Measurements from ENCODE around the gene GTPBP2. TPM values are rescaled to one million over a fixed set of nuclear protein-coding genes. Genes with fewer than 3 reads are reported as not detected.

The GTPBP2 gene
- total RNA-seq, 1 donor: 50.1 TPM

DNA sequence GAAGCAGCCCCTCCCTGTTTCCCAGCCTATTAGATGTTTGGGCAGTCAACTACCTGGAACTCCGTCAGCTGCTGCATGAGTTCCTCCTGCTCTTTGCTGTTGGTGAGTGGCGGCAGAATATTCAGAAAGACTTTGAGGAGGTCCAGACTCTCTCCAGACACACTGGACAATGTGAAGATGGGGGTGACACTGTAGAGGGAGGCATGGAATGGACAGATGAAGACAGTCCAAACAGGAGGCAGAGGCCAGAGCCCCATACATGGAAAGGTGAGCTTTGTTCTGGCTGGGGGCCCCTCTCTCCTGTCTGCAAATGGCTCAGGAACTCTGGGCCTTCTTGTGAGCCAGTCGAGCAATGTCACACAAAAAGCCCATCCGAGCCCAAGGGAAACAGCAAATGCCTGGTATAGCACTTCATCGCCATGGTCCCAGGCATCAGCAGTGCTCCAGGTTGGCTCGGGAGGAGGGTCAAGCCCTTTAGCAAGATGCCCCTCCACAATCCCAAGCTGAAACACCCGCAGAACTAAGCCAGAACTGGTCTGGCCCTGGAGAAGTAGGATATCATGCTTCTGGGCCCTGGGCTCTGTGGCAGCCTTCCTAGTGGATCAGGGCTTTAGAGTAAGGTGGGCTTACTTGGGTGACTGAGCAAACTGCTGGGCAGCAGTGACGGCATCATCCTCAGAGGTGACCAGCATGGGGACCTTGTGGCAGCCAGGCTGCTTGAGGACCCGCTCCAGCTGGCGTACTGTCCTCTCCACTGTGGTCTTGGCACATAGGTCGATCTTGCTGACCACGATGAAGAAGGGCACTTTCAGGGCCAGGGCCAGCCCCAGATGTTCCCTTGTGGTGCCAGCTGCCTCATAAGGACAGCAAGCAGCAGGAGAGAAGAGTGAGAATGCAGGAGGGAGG lies 4.9 kb downstream of the GTPBP2 start:
- TF ChIP-seq, protein P1, sequence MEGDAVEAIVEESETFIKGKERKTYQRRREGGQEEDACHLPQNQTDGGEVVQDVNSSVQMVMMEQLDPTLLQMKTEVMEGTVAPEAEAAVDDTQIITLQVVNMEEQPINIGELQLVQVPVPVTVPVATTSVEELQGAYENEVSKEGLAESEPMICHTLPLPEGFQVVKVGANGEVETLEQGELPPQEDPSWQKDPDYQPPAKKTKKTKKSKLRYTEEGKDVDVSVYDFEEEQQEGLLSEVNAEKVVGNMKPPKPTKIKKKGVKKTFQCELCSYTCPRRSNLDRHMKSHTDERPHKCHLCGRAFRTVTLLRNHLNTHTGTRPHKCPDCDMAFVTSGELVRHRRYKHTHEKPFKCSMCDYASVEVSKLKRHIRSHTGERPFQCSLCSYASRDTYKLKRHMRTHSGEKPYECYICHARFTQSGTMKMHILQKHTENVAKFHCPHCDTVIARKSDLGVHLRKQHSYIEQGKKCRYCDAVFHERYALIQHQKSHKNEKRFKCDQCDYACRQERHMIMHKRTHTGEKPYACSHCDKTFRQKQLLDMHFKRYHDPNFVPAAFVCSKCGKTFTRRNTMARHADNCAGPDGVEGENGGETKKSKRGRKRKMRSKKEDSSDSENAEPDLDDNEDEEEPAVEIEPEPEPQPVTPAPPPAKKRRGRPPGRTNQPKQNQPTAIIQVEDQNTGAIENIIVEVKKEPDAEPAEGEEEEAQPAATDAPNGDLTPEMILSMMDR (IDR thresholded peaks at IDR 0.05; ENCODE audit: insufficient read depth, low read depth, low read length): no peak
- no peak for DNase-seq (ENCODE audit: low read depth)
- H3K4me3 ChIP-seq (ENCODE audit: low read depth, low read length): no peak overlapping the region

DNA sequence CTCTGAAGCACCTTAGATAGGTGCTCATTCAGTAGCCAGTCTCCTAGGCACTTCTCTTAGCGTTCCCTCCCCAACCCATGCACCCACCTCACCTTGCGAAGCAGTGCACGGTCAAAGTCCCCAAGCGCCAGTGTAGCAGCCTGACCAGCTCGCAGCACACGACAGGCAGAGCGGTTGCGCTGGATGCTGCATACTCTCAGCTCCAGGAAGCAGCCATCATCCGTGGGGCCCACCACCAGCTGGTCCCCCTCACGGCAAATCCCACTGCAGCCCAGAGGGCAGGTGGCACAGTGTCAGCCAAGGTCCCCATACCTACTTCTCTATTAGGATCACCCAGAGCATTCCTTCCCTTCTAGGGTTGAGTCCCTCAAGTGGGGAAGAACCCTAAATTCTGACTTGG lies 6.5 kb downstream of the GTPBP2 start:
- H3K4me3 ChIP-seq (ENCODE audit: low read depth, low read length): no peak overlapping the region
- TF ChIP-seq, protein P1 (IDR thresholded peaks at IDR 0.05; ENCODE audit: insufficient read depth, low read depth, low read length): no peak
- DNase-seq (ENCODE audit: low read depth): no peak

DNA sequence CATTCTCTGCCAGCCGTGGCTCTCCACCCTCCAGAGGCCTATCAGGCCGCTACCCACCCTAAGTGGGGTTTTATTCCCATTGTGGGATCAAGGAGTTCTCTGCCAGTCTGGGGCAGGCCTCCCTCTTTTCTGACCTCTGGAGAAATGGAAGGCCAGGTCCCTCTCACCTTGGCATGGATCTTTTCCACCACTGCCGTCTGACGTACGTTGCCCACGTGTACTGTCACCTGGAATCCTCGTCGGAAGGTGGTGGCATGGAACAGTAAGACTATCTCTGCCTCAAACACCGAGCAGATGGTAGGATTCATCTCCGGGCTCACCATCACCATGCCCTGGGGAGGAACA lies 7.3 kb downstream of the GTPBP2 start:
- no peak overlapping the region for H3K4me3 ChIP-seq (ENCODE audit: low read depth, low read length)
- TF ChIP-seq, protein P1 (IDR thresholded peaks at IDR 0.05; ENCODE audit: insufficient read depth, low read depth, low read length): no peak
- no peak for DNase-seq (ENCODE audit: low read depth)

DNA sequence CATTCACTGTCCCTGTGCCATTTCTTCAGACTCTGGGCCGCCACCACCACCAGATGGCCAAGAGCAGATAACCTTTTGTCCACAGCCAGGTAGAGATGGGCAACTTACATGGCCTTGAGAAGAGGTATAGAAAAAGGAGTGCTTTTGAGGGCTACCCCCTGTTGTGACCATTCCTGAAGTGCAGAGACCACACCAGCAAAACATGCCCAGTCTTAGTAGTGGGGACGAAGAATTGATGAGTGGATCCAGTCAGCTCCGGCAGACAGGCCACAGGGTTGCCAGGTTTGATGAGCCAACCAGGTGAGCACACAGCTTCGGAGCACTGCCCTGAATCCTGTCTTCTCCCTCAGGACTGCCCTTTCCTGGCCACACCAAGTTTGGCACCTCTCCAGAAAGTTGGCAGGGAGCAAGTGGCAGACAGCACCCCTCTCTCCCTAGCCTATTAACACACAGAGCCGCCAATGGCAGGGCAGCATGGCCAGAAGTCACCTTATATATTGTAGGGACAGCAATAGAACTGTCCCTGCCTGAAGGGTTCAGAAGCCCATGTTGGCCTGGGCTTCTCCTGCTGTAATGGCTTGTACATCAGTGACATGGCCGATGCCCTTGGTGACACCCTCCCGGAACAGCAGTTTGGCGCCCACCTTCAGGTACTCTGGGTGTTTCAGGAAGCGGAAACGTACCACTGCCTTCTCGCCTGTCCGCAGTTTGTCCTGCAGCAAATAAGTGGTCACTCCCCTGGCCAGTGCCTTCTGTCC lies 7.8 kb downstream of the GTPBP2 start:
- TF ChIP-seq, protein P1 (IDR thresholded peaks at IDR 0.05; ENCODE audit: insufficient read depth, low read depth, low read length): no peak
- no peak overlapping the region for H3K4me3 ChIP-seq (ENCODE audit: low read depth, low read length)
- DNase-seq (ENCODE audit: low read depth): no peak

DNA sequence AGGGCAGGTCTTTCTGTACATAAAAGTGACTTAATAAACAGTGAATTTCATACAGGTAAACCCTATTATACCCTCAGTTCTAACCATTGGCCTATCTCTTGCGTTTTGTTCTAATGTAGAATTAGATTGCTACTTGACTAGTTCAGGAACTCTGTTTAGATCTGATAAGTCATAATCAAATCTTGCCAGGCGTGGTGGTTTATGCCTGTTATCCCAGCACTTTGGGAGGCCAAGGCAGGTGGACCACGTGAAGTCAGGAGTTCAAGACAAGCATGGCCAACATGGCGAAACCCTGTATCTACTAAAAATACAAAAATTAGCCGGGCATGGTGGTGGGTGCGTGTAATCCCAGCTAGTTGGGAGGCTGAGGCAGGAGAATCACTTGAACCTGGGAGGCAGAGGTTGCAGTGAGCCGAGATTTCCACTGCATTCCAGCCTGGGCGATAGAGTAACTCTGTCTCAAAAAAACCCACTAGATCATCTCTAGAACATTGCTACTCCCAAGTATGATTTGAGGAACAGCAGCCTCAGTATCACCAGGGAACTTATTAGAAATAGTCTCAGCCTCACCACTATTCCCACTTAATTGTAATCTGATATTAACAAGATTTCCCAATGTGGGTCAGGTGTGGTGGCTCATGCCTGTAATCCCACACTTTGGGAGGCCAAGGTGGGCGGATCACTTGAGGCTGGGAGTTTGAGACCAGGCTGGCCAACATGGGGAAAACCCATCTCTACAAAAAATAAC lies 12.2 kb downstream of the GTPBP2 start:
- TF ChIP-seq, protein P1 (IDR thresholded peaks at IDR 0.05; ENCODE audit: insufficient read depth, low read depth, low read length): no peak
- no peak for DNase-seq (ENCODE audit: low read depth)
- H3K4me3 ChIP-seq (ENCODE audit: low read depth, low read length): no peak overlapping the region

DNA sequence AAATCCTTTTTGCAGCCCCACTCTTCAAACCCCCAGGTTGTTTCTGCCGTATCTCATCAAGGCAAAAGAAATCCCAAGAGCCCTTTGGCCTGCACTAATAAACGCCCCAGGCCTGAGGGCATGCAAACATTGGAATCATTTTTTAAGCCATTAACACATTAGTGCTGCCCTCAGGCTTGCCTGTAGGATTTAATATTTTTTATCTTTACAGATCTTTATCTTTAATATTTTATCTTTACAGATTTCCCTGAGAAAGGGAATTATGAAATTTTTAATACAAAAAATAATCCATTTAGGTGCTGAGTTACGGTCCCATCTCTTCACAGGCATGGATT lies 14.7 kb downstream of the GTPBP2 start:
- TF ChIP-seq, protein P1 (IDR thresholded peaks at IDR 0.05; ENCODE audit: insufficient read depth, low read depth, low read length): no peak
- no peak for DNase-seq (ENCODE audit: low read depth)
- H3K4me3 ChIP-seq (ENCODE audit: low read depth, low read length): no peak overlapping the region
